ENCODE results near the gene OR6S1. TPM values are rescaled to one million over a fixed set of nuclear protein-coding genes. Genes with fewer than 3 reads are reported as not detected.

The OR6S1 gene
- polyA plus RNA-seq, 1 donor from 2014 or later = not detected

GRCh38 chr14:20592574-20592973, 48.9 kb downstream of the OR6S1 start:
- Histone ChIP-seq H4K20me1 (ENCODE audit: insufficient read depth) (no peaks in the 10 kb centered on the region), H3K9me2 (ENCODE audit: insufficient read depth, low read length) (no peaks in the 10 kb centered on the region), H3K36me3 (ENCODE audit: insufficient read depth, low read length) (no peaks in the 10 kb centered on the region), H3K27me3 (ENCODE audit: insufficient read depth, low read depth, low read length) (no peaks in the 10 kb centered on the region), H3F3A (ENCODE audit: insufficient read depth, low read length, poor library complexity, severe bottlenecking) (no peaks in the 10 kb centered on the region), H3K9me3 (ENCODE audit: low read length) (no peaks in the 10 kb centered on the region), H2AFZ (ENCODE audit: low read depth, low read length) (no peak overlapping the region), H3K79me2 (replicated peaks; ENCODE audit: insufficient read depth, low read length) (no peaks in the 10 kb centered on the region), H3K27ac (ENCODE audit: low read length) (no peak overlapping the region), H3K4me3 (ENCODE audit: low read length) (no peak overlapping the region), H3K4me2 (ENCODE audit: low read length) (no peak overlapping the region), H3K9ac (ENCODE audit: low read length) (no peak overlapping the region)
- no peak for TF ChIP-seq EZH2 (IDR thresholded peaks at IDR 0.05; ENCODE audit: borderline replicate concordance, insufficient read depth, low read length, poor library complexity, severe bottlenecking)

GRCh38 chr14:20591235-20591634, 50.3 kb downstream of the OR6S1 start, which contains the start of gene RNASE12:
Gene RNASE12 (minus strand): TSS chr14:20591376. CDS start chr14:20590723, 653 bp downstream.
- no peak within 1 kb of the TSS for H3K27ac ChIP-seq (ENCODE audit: low read length)
- no peak for TF ChIP-seq EZH2 (IDR thresholded peaks at IDR 0.05; ENCODE audit: borderline replicate concordance, insufficient read depth, low read length, poor library complexity, severe bottlenecking)
- TF ChIP-seq EP300 (conservative IDR thresholded peaks at IDR 0.05; ENCODE audit: poor library complexity, severe bottlenecking) = no peak
- TF ChIP-seq MXI1 (conservative IDR thresholded peaks at IDR 0.05; ENCODE audit: poor library complexity, severe bottlenecking) = no peak
- no peak for TF ChIP-seq CTCF (IDR thresholded peaks at IDR 0.05; ENCODE audit: poor library complexity, severe bottlenecking)
- TF ChIP-seq POLR2AphosphoS5 (IDR thresholded peaks at IDR 0.05) = no peak
- H3K79me2 ChIP-seq (replicated peaks; ENCODE audit: insufficient read depth, low read length) = no peaks in the 10 kb centered on the region
- H3K9ac ChIP-seq (ENCODE audit: low read length) = no peak within 1 kb of the TSS
- no peaks in the 10 kb centered on the region for H3K9me3 ChIP-seq (ENCODE audit: low read length)
- no peak within 1 kb of the TSS for H3K4me3 ChIP-seq (ENCODE audit: low read length)
- H4K20me1 ChIP-seq (ENCODE audit: insufficient read depth) = no peaks in the 10 kb centered on the region
- no peaks in the 10 kb centered on the region for H3F3A ChIP-seq (ENCODE audit: insufficient read depth, low read length, poor library complexity, severe bottlenecking)
- H2AFZ ChIP-seq (ENCODE audit: low read depth, low read length) = no peak within 1 kb of the TSS
- H3K36me3 ChIP-seq (ENCODE audit: insufficient read depth, low read length) = no peaks in the 10 kb centered on the region
- H3K9me2 ChIP-seq (ENCODE audit: insufficient read depth, low read length) = no peaks in the 10 kb centered on the region
- H3K4me2 ChIP-seq (ENCODE audit: low read length) = no peak within 1 kb of the TSS
- H3K27me3 ChIP-seq (ENCODE audit: insufficient read depth, low read depth, low read length) = no peaks in the 10 kb centered on the region

Small RNA genes within 50 kb of the gene (small RNA-seq; reads per million reads assigned to genes)
- 0 to 1.2 (median 0) reads per million in 3 experiments for gene RF00019

Other genes with a start within 250 kb of the OR6S1 start
- gene TEP1, start 228.2 kb downstream of the OR6S1 start, polyA plus RNA-seq = 5.2 and 6.8 TPM in 2 replicates
- not detected in 2 replicates for gene KLHL33, start 205.5 kb downstream of the OR6S1 start, polyA plus RNA-seq
- 248 and 264 TPM in 2 replicates for gene OSGEP, start 186.9 kb downstream of the OR6S1 start, polyA plus RNA-seq
- 44.5 and 50.7 TPM in 2 replicates for gene APEX1, start 186.5 kb downstream of the OR6S1 start, polyA plus RNA-seq
- gene PIP4P1, start 180.3 kb downstream of the OR6S1 start, polyA plus RNA-seq = 77.2 and 85.3 TPM in 2 replicates
- 12.3 and 12.6 TPM in 2 replicates for gene PNP, start 172.3 kb downstream of the OR6S1 start, polyA plus RNA-seq
- not detected in 2 replicates for gene RNASE10, start 136.2 kb downstream of the OR6S1 start, polyA plus RNA-seq
- gene RNASE9, start 80.6 kb downstream of the OR6S1 start, polyA plus RNA-seq = not detected in 2 replicates
- gene RNASE11, start 53.7 kb downstream of the OR6S1 start, polyA plus RNA-seq = not detected in 2 replicates
- gene RNASE12, start 50.3 kb downstream of the OR6S1 start, polyA plus RNA-seq = not detected in 2 replicates
- gene RNASE4, start 42.9 kb upstream of the OR6S1 start, polyA plus RNA-seq = 1.1 TPM in 1 of 2 replicates, not detected in the other
- gene ANG, start 47.1 kb upstream of the OR6S1 start, polyA plus RNA-seq = 0.47 TPM in 1 of 2 replicates, not detected in the other
- not detected in 2 replicates for gene EDDM3A, start 104.2 kb upstream of the OR6S1 start, polyA plus RNA-seq
- gene EDDM3B, start 126.7 kb upstream of the OR6S1 start, polyA plus RNA-seq = not detected in 2 replicates
- gene RNASE6, start 139.6 kb upstream of the OR6S1 start, polyA plus RNA-seq = not detected in 2 replicates
- 0.64 TPM in 1 of 2 replicates, not detected in the other for gene RNASE1, start 161.2 kb upstream of the OR6S1 start, polyA plus RNA-seq
- not detected in 2 replicates for gene RNASE3, start 249.7 kb upstream of the OR6S1 start, polyA plus RNA-seq

Measured in neural cell (in vitro differentiated cells).